VCaP (cell line): ENCODE measurements around the gene DKKL1.

Experiments used
- H3K27ac ChIP-seq: fragments of 450-650 bp; 2 replicates; pipeline ENCODE4 v1.5.1; 2017
- TF ChIP-seq, protein P1 (sequence below): fragments of 450-650 bp; conservative IDR thresholded peaks from 2 replicates; pipeline ENCODE4 v1.5.1; 2017; ENCODE audit warnings: mild to moderate bottlenecking, moderate library complexity

The DKKL1 gene

GRCh38 chr19:49374665-49375434 is 11.2 kb downstream of the DKKL1 start:
- TF ChIP-seq, protein P1, sequence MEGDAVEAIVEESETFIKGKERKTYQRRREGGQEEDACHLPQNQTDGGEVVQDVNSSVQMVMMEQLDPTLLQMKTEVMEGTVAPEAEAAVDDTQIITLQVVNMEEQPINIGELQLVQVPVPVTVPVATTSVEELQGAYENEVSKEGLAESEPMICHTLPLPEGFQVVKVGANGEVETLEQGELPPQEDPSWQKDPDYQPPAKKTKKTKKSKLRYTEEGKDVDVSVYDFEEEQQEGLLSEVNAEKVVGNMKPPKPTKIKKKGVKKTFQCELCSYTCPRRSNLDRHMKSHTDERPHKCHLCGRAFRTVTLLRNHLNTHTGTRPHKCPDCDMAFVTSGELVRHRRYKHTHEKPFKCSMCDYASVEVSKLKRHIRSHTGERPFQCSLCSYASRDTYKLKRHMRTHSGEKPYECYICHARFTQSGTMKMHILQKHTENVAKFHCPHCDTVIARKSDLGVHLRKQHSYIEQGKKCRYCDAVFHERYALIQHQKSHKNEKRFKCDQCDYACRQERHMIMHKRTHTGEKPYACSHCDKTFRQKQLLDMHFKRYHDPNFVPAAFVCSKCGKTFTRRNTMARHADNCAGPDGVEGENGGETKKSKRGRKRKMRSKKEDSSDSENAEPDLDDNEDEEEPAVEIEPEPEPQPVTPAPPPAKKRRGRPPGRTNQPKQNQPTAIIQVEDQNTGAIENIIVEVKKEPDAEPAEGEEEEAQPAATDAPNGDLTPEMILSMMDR: no peak
- H3K27ac ChIP-seq: no peak overlapping the region

GRCh38 chr19:49378512-49378911 is 14.8 kb downstream of the DKKL1 start:
- TF ChIP-seq, protein P1: no peak
- no peak overlapping the region for H3K27ac ChIP-seq

DNA sequence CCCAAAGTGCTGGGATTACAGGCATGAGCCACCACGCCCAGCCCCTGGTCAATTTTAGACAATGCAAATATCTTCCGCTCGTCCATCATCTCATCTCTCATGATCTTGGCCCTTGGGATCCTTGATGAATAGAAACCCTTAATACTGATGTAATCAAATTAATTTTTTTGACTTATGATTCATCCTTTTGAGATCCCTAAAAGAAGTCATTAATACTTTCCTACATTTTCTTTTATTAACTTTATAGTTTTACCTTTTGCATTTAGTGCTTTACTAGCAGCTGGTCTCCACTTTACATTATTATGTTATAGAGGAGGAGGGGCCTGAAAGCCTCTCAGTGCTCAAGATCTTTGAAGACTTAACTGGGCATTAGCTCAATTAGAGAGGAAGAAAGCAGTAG is 16.7 kb downstream of the DKKL1 start:
- TF ChIP-seq, protein P1: no peak
- H3K27ac ChIP-seq: no peak overlapping the region

- TF ChIP-seq, protein P1: no peak
- H3K27ac ChIP-seq: no peak overlapping the region
Measured at GRCh38 chr19:49382639-49383038, 19.0 kb downstream of the DKKL1 start.

GRCh38 chr19:49383599-49383998 is 19.9 kb downstream of the DKKL1 start:
- TF ChIP-seq, protein P1: no peak
- no peak overlapping the region for H3K27ac ChIP-seq

DNA sequence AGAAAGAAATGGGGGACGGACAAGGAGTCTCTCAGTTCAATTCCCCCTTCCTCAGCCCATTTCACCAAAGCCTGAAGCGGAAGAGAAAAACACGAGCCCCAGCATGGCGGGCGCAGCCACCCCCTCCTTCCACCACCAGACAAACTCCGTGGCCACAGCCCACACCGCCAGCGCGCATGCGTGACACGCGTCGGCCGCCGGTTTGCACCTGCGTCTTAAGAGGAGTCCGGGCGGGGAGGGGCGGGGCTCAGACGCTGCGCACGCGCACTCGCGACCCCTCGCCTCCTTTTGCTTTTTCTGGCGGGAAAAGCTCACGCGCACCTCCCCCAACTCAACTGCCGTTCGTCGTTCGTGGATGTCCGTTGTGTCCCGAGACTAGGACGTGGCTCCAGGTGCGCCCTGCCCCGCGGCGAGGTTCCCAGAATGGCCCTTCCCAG is 24.3 kb downstream of the DKKL1 start, which contains the start of gene KASH5:
Gene KASH5 (plus strand): TSS at position 314 of the 437 bp plus-strand sequence. CDS start 2,635 bp downstream, outside the sequence.
- H3K27ac ChIP-seq: peak within 1 kb of the TSS; percentile 37; the same call in 1 of the 2 replicates
- TF ChIP-seq, protein P1: no peak

- no peak overlapping the region for H3K27ac ChIP-seq
- TF ChIP-seq, protein P1: no peak
Measured at GRCh38 chr19:49389406-49389805, 25.7 kb downstream of the DKKL1 start.
